Measurements from ENCODE around the gene PON1. TPM values are rescaled to one million over a fixed set of nuclear protein-coding genes. Genes with fewer than 3 reads are reported as not detected.

PON1 gene
- total RNA-seq, 4 donors from 2014 or later, result not detected

- no peak for DNase-seq
- Histone ChIP-seq H3K4me3 (replicated peaks in 1 of 3) (no peak overlapping the region), H3K27ac (no peak overlapping the region), H3K36me3 (no peaks in the 10 kb centered on the region), H3K9me3 (no peaks in the 10 kb centered on the region), H3K27me3 (no peaks in the 10 kb centered on the region), H3K4me1 (no peaks in the 10 kb centered on the region)
- intact Hi-C loops (cut with DNase I), result no loop called here
- no peak for TF ChIP-seq CTCF (IDR thresholded peaks at IDR 0.05)
- no peak for TF ChIP-seq POLR2A (IDR thresholded peaks at IDR 0.05)
Measured at GRCh38 chr7:95335093-95335492, 10.8 kb upstream of the PON1 start.

GRCh38 chr7:95334447-95334846 lies 10.1 kb upstream of the PON1 start:
- Histone ChIP-seq H3K27me3 (no peaks in the 10 kb centered on the region), H3K4me3 (replicated peaks in 1 of 3) (no peak overlapping the region), H3K36me3 (no peaks in the 10 kb centered on the region), H3K4me1 (no peaks in the 10 kb centered on the region), H3K9me3 (no peaks in the 10 kb centered on the region), H3K27ac (no peak overlapping the region)
- intact Hi-C loops (cut with DNase I), result no loop called here
- no peak for DNase-seq
- TF ChIP-seq POLR2A (IDR thresholded peaks at IDR 0.05), result no peak
- TF ChIP-seq CTCF (IDR thresholded peaks at IDR 0.05), result no peak

- 100% methylated on average over 1 of the region's 1 CpG for WGBS, 2 donors
- H3K36me3 ChIP-seq, result no peaks in the 10 kb centered on the region
- TF ChIP-seq CTCF (IDR thresholded peaks at IDR 0.05), result no peak
- TF ChIP-seq POLR2A (IDR thresholded peaks at IDR 0.05), result no peak
- intact Hi-C loops (cut with DNase I), result no loop called here
- H3K9me3 ChIP-seq, result no peaks in the 10 kb centered on the region
- no peak overlapping the region for H3K27ac ChIP-seq
- H3K27me3 ChIP-seq, result no peaks in the 10 kb centered on the region
- H3K4me1 ChIP-seq, result no peaks in the 10 kb centered on the region
- no peak for DNase-seq
- H3K4me3 ChIP-seq (replicated peaks in 1 of 3), result no peak overlapping the region
Measured at GRCh38 chr7:95330961-95331337, 6.6 kb upstream of the PON1 start.

GRCh38 chr7:95330204-95330960 lies 6.0 kb upstream of the PON1 start:
- TF ChIP-seq CTCF (IDR thresholded peaks at IDR 0.05), result no peak
- no peak for TF ChIP-seq POLR2A (IDR thresholded peaks at IDR 0.05)
- 47 to 51% methylated on average over 4 of the region's 4 CpGs for WGBS, 2 donors

GRCh38 chr7:95327356-95327755 lies 3.0 kb upstream of the PON1 start:
- no peaks in the 10 kb centered on the region for H3K27me3 ChIP-seq
- H3K4me1 ChIP-seq, result no peaks in the 10 kb centered on the region
- H3K4me3 ChIP-seq (replicated peaks in 1 of 3), result no peak overlapping the region
- H3K9me3 ChIP-seq, result no peaks in the 10 kb centered on the region
- intact Hi-C loops (cut with DNase I), result no loop called here
- no peak overlapping the region for H3K27ac ChIP-seq
- TF ChIP-seq CTCF (IDR thresholded peaks at IDR 0.05) (no peak), POLR2A (IDR thresholded peaks at IDR 0.05) (no peak)
- no peaks in the 10 kb centered on the region for H3K36me3 ChIP-seq
- 83 to 87% methylated on average over 3 of the region's 3 CpGs for WGBS, 2 donors
- DNase-seq, result no peak

More at GRCh38 chr7:95330204-95330960, 6.0 kb upstream of the PON1 start:
- no peaks in the 10 kb centered on the region for H3K36me3 ChIP-seq
- H3K4me3 ChIP-seq (replicated peaks in 1 of 3), result no peak overlapping the region
- H3K9me3 ChIP-seq, result no peaks in the 10 kb centered on the region
- DNase-seq, result no peak
- no peaks in the 10 kb centered on the region for H3K4me1 ChIP-seq
- intact Hi-C loops (cut with DNase I), result no loop called here
- no peak overlapping the region for H3K27ac ChIP-seq
- no peaks in the 10 kb centered on the region for H3K27me3 ChIP-seq

Measured in thyroid gland (tissue), 4 donors.